ENCODE results near the gene CXorf38. TPM values are rescaled to one million over a fixed set of nuclear protein-coding genes. Genes with fewer than 3 reads are reported as not detected.

CXorf38 gene
- total and polyA plus RNA-seq, 2 of the 8 experiments (the other 6 are each of a cell fraction or from before 2014, with no cell fraction given), result 3.6 to 6.4 TPM

DNA sequence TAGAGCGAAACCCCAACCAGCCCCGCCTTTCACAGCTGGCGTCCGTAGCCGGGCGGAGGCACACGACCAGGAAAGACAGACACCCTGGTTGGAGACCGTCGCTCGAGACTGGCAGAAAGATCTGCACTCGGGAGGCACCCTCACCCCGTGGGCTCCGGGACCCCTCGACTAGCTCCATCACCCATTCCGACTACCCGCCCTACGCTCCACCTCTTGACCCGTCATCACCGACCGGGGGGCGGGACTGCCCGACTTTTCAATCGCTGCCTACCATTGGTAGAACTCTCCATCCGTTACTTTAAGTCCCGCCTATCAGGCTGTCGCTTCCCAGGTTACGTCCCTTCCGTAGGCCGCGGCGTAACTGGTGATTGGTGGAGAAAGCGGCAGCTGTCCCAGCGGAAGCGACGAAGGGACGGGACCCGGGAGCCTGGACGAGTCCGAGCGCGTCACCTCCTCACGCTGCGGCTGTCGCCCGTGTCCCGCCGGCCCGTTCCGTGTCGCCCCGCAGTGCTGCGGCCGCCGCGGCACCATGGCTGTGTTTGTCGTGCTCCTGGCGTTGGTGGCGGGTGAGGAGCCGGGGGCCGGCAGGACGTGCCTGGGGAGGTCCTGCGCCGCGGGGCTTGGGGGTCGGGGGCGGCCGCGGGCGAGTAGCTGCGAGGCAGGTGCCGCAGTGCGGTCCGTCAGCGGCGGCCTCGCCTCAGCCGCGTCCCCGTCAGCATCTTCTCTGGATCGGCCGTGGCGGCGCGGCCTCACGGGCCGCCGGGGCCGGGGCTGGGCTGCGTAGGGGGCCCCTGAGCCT lies 66.6 kb downstream of the CXorf38 start, which contains the start of gene ATP6AP2 (continued):
- no peak for TF ChIP-seq FOSL1 (IDR thresholded peaks at IDR 0.05; ENCODE audit: insufficient read depth, low read depth, low read length)
- TF ChIP-seq, protein P1, sequence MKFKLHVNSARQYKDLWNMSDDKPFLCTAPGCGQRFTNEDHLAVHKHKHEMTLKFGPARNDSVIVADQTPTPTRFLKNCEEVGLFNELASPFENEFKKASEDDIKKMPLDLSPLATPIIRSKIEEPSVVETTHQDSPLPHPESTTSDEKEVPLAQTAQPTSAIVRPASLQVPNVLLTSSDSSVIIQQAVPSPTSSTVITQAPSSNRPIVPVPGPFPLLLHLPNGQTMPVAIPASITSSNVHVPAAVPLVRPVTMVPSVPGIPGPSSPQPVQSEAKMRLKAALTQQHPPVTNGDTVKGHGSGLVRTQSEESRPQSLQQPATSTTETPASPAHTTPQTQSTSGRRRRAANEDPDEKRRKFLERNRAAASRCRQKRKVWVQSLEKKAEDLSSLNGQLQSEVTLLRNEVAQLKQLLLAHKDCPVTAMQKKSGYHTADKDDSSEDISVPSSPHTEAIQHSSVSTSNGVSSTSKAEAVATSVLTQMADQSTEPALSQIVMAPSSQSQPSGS (IDR thresholded peaks at IDR 0.05; ENCODE audit: low read length), result no peak
- TF ChIP-seq RXRA (IDR thresholded peaks at IDR 0.05; ENCODE audit: insufficient read depth, low read depth, low read length), result no peak
- TF ChIP-seq POLR2AphosphoS5 (IDR thresholded peaks at IDR 0.05; ENCODE audit: low read depth, low read length), result peak; percentile 55
- TF ChIP-seq RFX5 (IDR thresholded peaks at IDR 0.05; ENCODE audit: borderline replicate concordance, low read depth, low read length), result no peak
- peak; percentile 54 for TF ChIP-seq KDM4A (IDR thresholded peaks at IDR 0.05; ENCODE audit: low read depth, low read length, severe bottlenecking)
- no peak for TF ChIP-seq CHD1 (IDR thresholded peaks at IDR 0.05; ENCODE audit: low read depth, low read length)
- TF ChIP-seq EGR1 (IDR thresholded peaks at IDR 0.05; ENCODE audit: borderline replicate concordance, low read depth, low read length), result no peak
- TF ChIP-seq GABPA (IDR thresholded peaks at IDR 0.05; ENCODE audit: borderline replicate concordance, insufficient read depth, low read length), result no peak
- peak; percentile 44 for TF ChIP-seq ASH2L (IDR thresholded peaks at IDR 0.05; ENCODE audit: low read length)
- no peak; a peak in 1 of 3 replicates for TF ChIP-seq POLR2A (IDR thresholded peaks at IDR 0.05; ENCODE audit: control extremely low read depth in 1 of 2, low read depth in 2 of 2, low read length in 2 of 2)
- peak; percentile 45; the same call in 1 of the 2 replicates for TF ChIP-seq TAF1 (IDR thresholded peaks at IDR 0.05; ENCODE audit: low read depth, low read length)
- no peak for TF ChIP-seq SRF (IDR thresholded peaks at IDR 0.05; ENCODE audit: low read depth, low read length)
- no peak for TF ChIP-seq NRF1 (IDR thresholded peaks at IDR 0.05; ENCODE audit: low read depth, low read length)
- no peak for TF ChIP-seq ZNF274 (IDR thresholded peaks at IDR 0.05; ENCODE audit: borderline replicate concordance, extremely low read depth, low read length)
- TF ChIP-seq, protein P2, sequence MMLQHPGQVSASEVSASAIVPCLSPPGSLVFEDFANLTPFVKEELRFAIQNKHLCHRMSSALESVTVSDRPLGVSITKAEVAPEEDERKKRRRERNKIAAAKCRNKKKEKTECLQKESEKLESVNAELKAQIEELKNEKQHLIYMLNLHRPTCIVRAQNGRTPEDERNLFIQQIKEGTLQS (IDR thresholded peaks at IDR 0.05; ENCODE audit: insufficient read depth, low read depth, low read length), result no peak
- no peak for TF ChIP-seq MAFK (IDR thresholded peaks at IDR 0.05; ENCODE audit: low read depth, low read length)
- TF ChIP-seq CTBP2 (IDR thresholded peaks at IDR 0.05; ENCODE audit: borderline replicate concordance, insufficient read depth, insufficient read length, low read length), result no peak
- no peak for TF ChIP-seq KDM5A (IDR thresholded peaks at IDR 0.05; ENCODE audit: low read length)
- no peak for TF ChIP-seq TAF7 (optimal IDR thresholded peaks at IDR 0.05; ENCODE audit: borderline replicate concordance, low read depth, low read length)
- no peak for TF ChIP-seq NANOG (IDR thresholded peaks at IDR 0.05; ENCODE audit: insufficient read depth, low read depth, low read length, poor library complexity, severe bottlenecking)
- peak; percentile 44; the same call in 1 of the 2 replicates for TF ChIP-seq SP2 (IDR thresholded peaks at IDR 0.05; ENCODE audit: low read length)
- no peak for TF ChIP-seq HDAC6 (IDR thresholded peaks at IDR 0.05; ENCODE audit: low read depth, low read length)

Measured in H1 (cell line).